ENCODE data around the gene LTB4R. TPM values are rescaled to one million over a fixed set of nuclear protein-coding genes. Genes with fewer than 3 reads are reported as not detected.

LTB4R gene
- total and polyA plus RNA-seq, 8 donors = 5.3 to 26.1 (median 6.5) TPM

- peaks cover 0 to 55% of the 10 kb centered on the region in 2 donors for H3K36me3 ChIP-seq
- no peak for DNase-seq
- no peak for ATAC-seq
- intact Hi-C loops (cut with DNase I) = no loop called here
- H3K27ac ChIP-seq = no peak overlapping the region
- peaks cover 23 to 35% of the 10 kb centered on the region in 2 donors for H3K4me1 ChIP-seq
- no peaks in the 10 kb centered on the region for H3K27me3 ChIP-seq
- H3K9me3 ChIP-seq = no peaks in the 10 kb centered on the region
- no peak for TF ChIP-seq CTCF (IDR thresholded peaks at IDR 0.05)
- H3K4me3 ChIP-seq = no peak overlapping the region
These were observed 41.9 kb upstream of the LTB4R start for GRCh38 chr14:24269368-24269767.

GRCh38 chr14:24269910-24270536 is 41.3 kb upstream of the LTB4R start:
- Histone ChIP-seq H3K36me3 (peaks cover 0 to 53% of the 10 kb centered on the region in 2 donors), H3K4me1 (peaks cover 23 to 41% of the 10 kb centered on the region in 2 donors), H3K27me3 (no peaks in the 10 kb centered on the region), H3K4me3 (no peak overlapping the region), H3K27ac (no peak overlapping the region), H3K9me3 (no peaks in the 10 kb centered on the region)
- DNase-seq (peak in 1 of 4 donors; percentile 56), ATAC-seq (no peak)
- TF ChIP-seq CTCF (IDR thresholded peaks at IDR 0.05) = no peak
- intact Hi-C loops (cut with DNase I) = no loop called here

GRCh38 chr14:24270537-24271133 is 40.7 kb upstream of the LTB4R start:
- TF ChIP-seq CTCF (IDR thresholded peaks at IDR 0.05) = no peak
- Histone ChIP-seq H3K4me1 (peaks cover 23 to 47% of the 10 kb centered on the region in 2 donors), H3K4me3 (peak overlapping the region; percentile 77 to 84), H3K27ac (peak overlapping the region; percentile 97 to 99), H3K9me3 (no peaks in the 10 kb centered on the region), H3K36me3 (peaks cover 0 to 47% of the 10 kb centered on the region in 2 donors), H3K27me3 (no peaks in the 10 kb centered on the region)
- DNase-seq (peak in 1 of 4 donors; percentile 28), ATAC-seq (peak; percentile 7)
- intact Hi-C loops (cut with DNase I) = no loop called here

- peaks cover 23 to 54% of the 10 kb centered on the region in 2 donors for H3K4me1 ChIP-seq
- no peaks in the 10 kb centered on the region for H3K9me3 ChIP-seq
- intact Hi-C loops (cut with DNase I) = no loop called here
- peaks cover 0 to 40% of the 10 kb centered on the region in 2 donors for H3K36me3 ChIP-seq
- no peaks in the 10 kb centered on the region for H3K27me3 ChIP-seq
- peak within 1 kb of the TSS; percentile 97 to 99 for H3K27ac ChIP-seq
- TF ChIP-seq CTCF (IDR thresholded peaks at IDR 0.05) = peak; percentile 66 to 78
- DNase-seq (peak; percentile 72 to 97 (median 92)), ATAC-seq (peak; percentile 91)
- peak within 1 kb of the TSS; percentile 77 to 84 for H3K4me3 ChIP-seq
These were observed 40.0 kb upstream of the LTB4R start, which contains the start of gene RABGGTA for GRCh38 chr14:24271134-24271833. Gene RABGGTA (minus strand): TSS chr14:24271597. CDS start chr14:24271115, 482 bp downstream.

GRCh38 chr14:24271834-24272263 is 39.5 kb upstream of the LTB4R start:
- DNase-seq (no peak), ATAC-seq (no peak)
- Histone ChIP-seq H3K36me3 (peaks cover 0 to 34% of the 10 kb centered on the region in 2 donors), H3K4me1 (peaks cover 23 to 58% of the 10 kb centered on the region in 2 donors), H3K4me3 (peak overlapping the region; percentile 77 to 84), H3K27ac (peak overlapping the region; percentile 97 to 99), H3K9me3 (no peaks in the 10 kb centered on the region), H3K27me3 (no peaks in the 10 kb centered on the region)
- intact Hi-C loops (cut with DNase I) = no loop called here
- no peak for TF ChIP-seq CTCF (IDR thresholded peaks at IDR 0.05)

All from left lung (tissue), 10 donors.